Common myeloid progenitor, CD34-positive (primary cell): Measurements from ENCODE around the gene DNAH17.

Source experiments
- CTCF ChIA-PET: fragments of 350-600 bp; sonication (Branson Sonifier 250); formaldehyde crosslinking; loops from one replicate; lab custom pipeline; 2021; ENCODE audit warnings: antibody characterized with exemption; lab: Charles Lee
- POLR2A ChIA-PET: fragments of 350-600 bp; sonication (Branson Sonifier 250); formaldehyde crosslinking; loops from one replicate; lab custom pipeline; 2021; ENCODE audit warnings: antibody characterized with exemption; lab: Charles Lee
- DNase-seq, 3 donors: peaks; one replicate each; pipeline versions ENCODE4 v3.0.0 to v3.0.0-alpha.2; 2013
- H3K27ac ChIP-seq, 2 experiments: 1 replicate in 1 of 2; 2 replicates in 1 of 2; pipeline ENCODE4 v1.7.0; 2013; ENCODE audit warnings: inconsistent platforms in 2 of 2, low read length in 2 of 2, mild to moderate bottlenecking in 2 of 2, low read depth in 1 of 2, moderate library complexity in 1 of 2; ENCODE audit not compliant: severe bottlenecking in 2 of 2, insufficient read depth in 1 of 2, poor library complexity in 1 of 2
- H3K27me3 ChIP-seq, 5 experiments: replicated peaks in 2 of 5; 1 replicate in 3 of 5; 2 replicates in 2 of 5; pipeline versions ENCODE4 v1.6.1 to v1.7.0; 2013; ENCODE audit warnings: low read length in 4 of 5, mild to moderate bottlenecking in 2 of 5, moderate library complexity in 2 of 5, inconsistent platforms in 1 of 5; ENCODE audit not compliant: insufficient read depth in 5 of 5, control insufficient read depth in 4 of 5
- H3K36me3 ChIP-seq, 4 experiments: 1 replicate in 2 of 4; 2 replicates in 2 of 4; pipeline versions ENCODE4 v1.6.1 to v1.7.0; 2013; ENCODE audit warnings: low read length in 3 of 4, control low read depth in 1 of 4, mild to moderate bottlenecking in 1 of 4; ENCODE audit not compliant: control insufficient read depth in 4 of 4, insufficient read depth in 4 of 4
- H3K4me1 ChIP-seq, 4 experiments: 1 replicate in 3 of 4; 2 replicates in 1 of 4; pipeline versions ENCODE4 v1.6.1 to v1.7.1; 2013; ENCODE audit warnings: low read length in 3 of 4, mild to moderate bottlenecking in 3 of 4, control low read depth in 1 of 4, inconsistent platforms in 1 of 4, moderate library complexity in 1 of 4; ENCODE audit not compliant: control insufficient read depth in 4 of 4, insufficient read depth in 4 of 4; ENCODE audit errors: control extremely low read depth in 1 of 4
- H3K4me3 ChIP-seq, 7 experiments: 1 replicate in 4 of 7; 2 replicates in 3 of 7; pipeline versions ENCODE4 v1.5.1 to v1.7.0; 2013; ENCODE audit warnings: mild to moderate bottlenecking in 7 of 7, low read length in 6 of 7, moderate library complexity in 6 of 7, inconsistent platforms in 2 of 7, low read depth in 2 of 7, control low read depth in 1 of 7; ENCODE audit not compliant: insufficient read depth in 4 of 7, control insufficient read depth in 1 of 7; ENCODE audit errors: extremely low read depth in 1 of 7
- H3K9me3 ChIP-seq, 5 experiments: 1 replicate in 4 of 5; 2 replicates in 1 of 5; pipeline versions ENCODE4 v1.6.1 to v1.7.1; 2013; ENCODE audit warnings: low read length in 4 of 5, mild to moderate bottlenecking in 2 of 5, inconsistent platforms in 1 of 5, low read depth in 1 of 5, moderate library complexity in 1 of 5; ENCODE audit not compliant: control insufficient read depth in 4 of 5, insufficient read depth in 2 of 5; ENCODE audit errors: control extremely low read depth in 1 of 5
- WGBS: methylation state at CpG from one replicate; pipeline ENCODE4 v1.1.5; 2013; ENCODE audit not compliant: insufficient coverage; 5-methylcytosine and 5-hydroxymethylcytosine counted together

Gene DNAH17

GRCh38 chr17:78588258-78589030, 11.2 kb upstream of the DNAH17 start:
- no peaks in the 10 kb centered on the region for H3K9me3 ChIP-seq
- no peak overlapping the region for H3K27ac ChIP-seq
- WGBS: 97% methylated on average over 14 of the region's 16 CpGs
- H3K27me3 ChIP-seq: peaks cover 0 to 6% (median 0%) of the 10 kb centered on the region in 5 experiments
- H3K4me1 ChIP-seq: peaks cover 5 to 23% (median 17%) of the 10 kb centered on the region in 4 experiments
- POLR2A ChIA-PET: no interaction called here
- no peak for DNase-seq
- H3K36me3 ChIP-seq: no peaks in the 10 kb centered on the region
- CTCF ChIA-PET: interaction anchor here (1.1 kb wide), 1 partner anchor 120 kb away, joined by 3 read pairs; no protein-coding TSS in a partner anchor
- no peak overlapping the region for H3K4me3 ChIP-seq

DNA sequence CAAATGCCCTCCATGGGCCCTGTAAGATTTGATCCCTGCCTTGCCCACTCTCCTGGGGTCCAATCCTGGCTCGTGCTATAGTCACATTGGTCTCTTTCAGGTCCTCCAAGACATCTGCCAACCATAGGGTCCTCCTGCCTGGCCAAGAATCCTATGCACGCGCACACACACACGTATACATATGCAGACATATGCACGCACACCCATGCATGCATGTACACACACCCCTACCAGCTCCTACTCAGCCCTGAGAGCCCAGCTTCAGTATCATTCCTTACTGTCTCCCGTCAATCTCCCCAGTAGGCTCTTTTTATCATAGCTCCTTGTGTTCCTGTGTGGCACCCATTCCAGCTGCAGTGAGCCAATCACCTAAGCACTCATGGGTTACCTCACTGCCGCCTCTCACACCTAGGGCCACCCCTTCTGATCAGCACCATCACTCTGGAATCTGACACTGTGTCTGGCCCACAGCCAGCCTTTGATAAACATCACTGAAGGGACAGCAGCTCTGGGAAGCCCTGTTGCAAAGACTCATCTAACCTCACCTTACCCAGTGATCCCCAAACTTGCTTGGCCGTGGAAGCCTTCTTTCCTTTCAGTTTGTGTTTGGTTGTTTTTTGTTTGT, 7.9 kb upstream of the DNAH17 start:
- H3K9me3 ChIP-seq: no peaks in the 10 kb centered on the region
- H3K27me3 ChIP-seq: peaks cover 0 to 6% (median 0%) of the 10 kb centered on the region in 5 experiments
- 98% methylated on average over 7 of the region's 8 CpGs for WGBS
- no peak for DNase-seq
- POLR2A ChIA-PET: no interaction called here
- H3K4me3 ChIP-seq: no peak overlapping the region
- no peak overlapping the region for H3K27ac ChIP-seq
- CTCF ChIA-PET: no interaction called here
- H3K36me3 ChIP-seq: no peaks in the 10 kb centered on the region
- no peaks in the 10 kb centered on the region for H3K4me1 ChIP-seq

DNA sequence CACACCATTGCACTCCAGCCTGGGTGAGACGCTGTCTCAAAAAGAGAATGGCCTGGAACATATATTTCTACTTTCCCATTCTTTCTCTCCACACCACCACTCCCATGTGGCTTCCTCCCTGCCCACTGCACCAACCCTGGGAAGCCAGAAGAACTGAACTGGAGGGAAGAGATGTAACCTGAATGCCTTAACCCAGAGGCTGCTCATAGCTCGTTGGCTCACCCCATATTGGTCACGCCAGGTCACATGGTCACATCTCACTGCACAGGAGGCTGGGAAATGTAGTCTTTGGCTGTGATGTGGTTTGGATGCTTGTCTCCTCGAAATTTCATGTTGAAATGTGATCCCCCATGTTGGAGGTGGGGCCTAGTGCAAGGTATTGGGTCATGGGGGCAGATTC, 5.9 kb upstream of the DNAH17 start:
- no peak for DNase-seq
- H3K27me3 ChIP-seq: peaks cover 0 to 6% (median 0%) of the 10 kb centered on the region in 5 experiments
- H3K36me3 ChIP-seq: no peaks in the 10 kb centered on the region
- CTCF ChIA-PET: no interaction called here
- 80% methylated on average over 1 of the region's 4 CpGs for WGBS
- H3K27ac ChIP-seq: no peak overlapping the region
- no peaks in the 10 kb centered on the region for H3K4me1 ChIP-seq
- POLR2A ChIA-PET: no interaction called here
- no peaks in the 10 kb centered on the region for H3K9me3 ChIP-seq
- no peak overlapping the region for H3K4me3 ChIP-seq

DNA sequence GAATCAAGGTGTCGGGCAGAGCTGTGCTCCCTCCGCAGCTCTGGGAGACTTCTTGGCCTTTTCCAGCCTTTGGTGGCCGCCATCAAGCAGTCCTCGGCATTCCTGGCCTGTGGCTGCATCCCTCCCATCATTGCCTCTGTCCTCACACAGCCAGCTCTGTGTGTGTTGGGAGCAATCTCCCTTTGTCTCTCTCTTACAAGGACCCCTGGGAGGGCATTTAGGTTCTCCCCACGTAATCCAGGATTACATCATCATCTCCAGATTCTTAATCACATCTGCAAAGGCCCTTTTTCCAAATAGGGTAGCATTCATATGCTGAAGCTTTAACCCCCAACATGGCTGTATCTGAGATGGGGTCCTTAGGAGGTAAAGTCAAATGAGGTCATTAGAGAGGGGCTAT, 4.1 kb upstream of the DNAH17 start:
- no peaks in the 10 kb centered on the region for H3K36me3 ChIP-seq
- no peak overlapping the region for H3K4me3 ChIP-seq
- no peaks in the 10 kb centered on the region for H3K9me3 ChIP-seq
- POLR2A ChIA-PET: no interaction called here
- CTCF ChIA-PET: interaction anchor here (0.7 to 1.3 kb wide), 2 partner anchors 9 to 14 kb away, joined by 3 to 4 read pairs; no protein-coding TSS in a partner anchor
- WGBS: 91% methylated on average over 5 of the region's 5 CpGs
- no peaks in the 10 kb centered on the region for H3K4me1 ChIP-seq
- H3K27me3 ChIP-seq: peaks cover 0 to 6% (median 0%) of the 10 kb centered on the region in 5 experiments
- no peak overlapping the region for H3K27ac ChIP-seq
- DNase-seq: no peak

- Histone ChIP-seq H3K4me1 (no peaks in the 10 kb centered on the region), H3K4me3 (no peak overlapping the region), H3K36me3 (no peaks in the 10 kb centered on the region), H3K27ac (no peak overlapping the region), H3K27me3 (peaks cover 0 to 5% (median 0%) of the 10 kb centered on the region in 5 experiments), H3K9me3 (no peaks in the 10 kb centered on the region)
- WGBS: 91% methylated on average over 7 of the region's 9 CpGs
- CTCF ChIA-PET: interaction anchor here (0.7 kb wide), 1 partner anchor 8 kb away, joined by 3 read pairs; no protein-coding TSS in a partner anchor
- DNase-seq: no peak
- POLR2A ChIA-PET: no interaction called here
Measured at GRCh38 chr17:78580277-78580804, 3.1 kb upstream of the DNAH17 start.

GRCh38 chr17:78576389-78577112, 645 bp downstream of the DNAH17 start:
- Histone ChIP-seq H3K4me1 (no peaks in the 10 kb centered on the region), H3K36me3 (no peaks in the 10 kb centered on the region), H3K27me3 (peaks cover 0 to 2% (median 0%) of the 10 kb centered on the region in 5 experiments), H3K27ac (no peak overlapping the region), H3K4me3 (no peak overlapping the region), H3K9me3 (no peaks in the 10 kb centered on the region)
- DNase-seq: no peak
- 96% methylated on average over 21 of the region's 23 CpGs for WGBS
- CTCF ChIA-PET: no interaction called here
- POLR2A ChIA-PET: no interaction called here
